Measurements from ENCODE around the gene ATP11B.
"Not testable (repeated sequence)": the region's sequence is repeated elsewhere in the genome, so short reads cannot be mapped to it uniquely, and the experiment has no call there.

ATP11B gene

GRCh38 chr3:182795389-182795782, 2.1 kb downstream of the ATP11B start:
- DNase-seq = no peak

- no peak for DNase-seq
Measured at GRCh38 chr3:182796310-182796709, 3.0 kb downstream of the ATP11B start.

GRCh38 chr3:182797876-182798275, 4.6 kb downstream of the ATP11B start:
- no peak for DNase-seq

- not testable (repeated sequence) for DNase-seq
Measured at GRCh38 chr3:182799143-182799542, 5.8 kb downstream of the ATP11B start.

GRCh38 chr3:182800508-182800907, 7.2 kb downstream of the ATP11B start:
- DNase-seq = no peak

GRCh38 chr3:182802413-182803390, 9.4 kb downstream of the ATP11B start:
- no peak for DNase-seq

GRCh38 chr3:182803596-182803995, 10.3 kb downstream of the ATP11B start:
- no peak for DNase-seq

- DNase-seq = no peak
Measured at GRCh38 chr3:182807061-182807460, 13.8 kb downstream of the ATP11B start.

GRCh38 chr3:182808041-182808770, 14.9 kb downstream of the ATP11B start:
- DNase-seq = peak; percentile 38

GRCh38 chr3:182809531-182809930, 16.2 kb downstream of the ATP11B start:
- peak; percentile 38 for DNase-seq

GRCh38 chr3:182810574-182811268, 17.4 kb downstream of the ATP11B start:
- peak; percentile 21 for DNase-seq

- DNase-seq = no peak
Measured at GRCh38 chr3:182811269-182811596, 17.9 kb downstream of the ATP11B start.

- DNase-seq = no peak
Measured at GRCh38 chr3:182812123-182812522, 18.8 kb downstream of the ATP11B start.

GRCh38 chr3:182814419-182815062, 21.2 kb downstream of the ATP11B start:
- DNase-seq = no peak

- DNase-seq = no peak
Measured at GRCh38 chr3:182816181-182816580, 22.9 kb downstream of the ATP11B start.

- DNase-seq = no peak
Measured at GRCh38 chr3:182818296-182818978, 25.1 kb downstream of the ATP11B start.

- DNase-seq = no peak
Measured at GRCh38 chr3:182821221-182821981, 28.1 kb downstream of the ATP11B start.

GRCh38 chr3:182822260-182822659, 29.0 kb downstream of the ATP11B start:
- DNase-seq = not testable (repeated sequence)

GRCh38 chr3:182824957-182825356, 31.7 kb downstream of the ATP11B start:
- no peak for DNase-seq

- no peak for DNase-seq
Measured at GRCh38 chr3:182829761-182830405, 36.6 kb downstream of the ATP11B start.
